WI38 (cell line): ENCODE data around the gene ATP6V1B1.

Experiments
- H3K4me3 ChIP-seq: 2 replicates; pipeline ENCODE4 v1.5.1; 2011; ENCODE audit warnings: low read depth, mild to moderate bottlenecking, control low read depth, low read length
- CTCF ChIP-seq: IDR thresholded peaks from 2 replicates; pipeline ENCODE4 v1.5.1; 2012; ENCODE audit warnings: low read depth, mild to moderate bottlenecking, control low read depth, low read length

The ATP6V1B1 gene

DNA sequence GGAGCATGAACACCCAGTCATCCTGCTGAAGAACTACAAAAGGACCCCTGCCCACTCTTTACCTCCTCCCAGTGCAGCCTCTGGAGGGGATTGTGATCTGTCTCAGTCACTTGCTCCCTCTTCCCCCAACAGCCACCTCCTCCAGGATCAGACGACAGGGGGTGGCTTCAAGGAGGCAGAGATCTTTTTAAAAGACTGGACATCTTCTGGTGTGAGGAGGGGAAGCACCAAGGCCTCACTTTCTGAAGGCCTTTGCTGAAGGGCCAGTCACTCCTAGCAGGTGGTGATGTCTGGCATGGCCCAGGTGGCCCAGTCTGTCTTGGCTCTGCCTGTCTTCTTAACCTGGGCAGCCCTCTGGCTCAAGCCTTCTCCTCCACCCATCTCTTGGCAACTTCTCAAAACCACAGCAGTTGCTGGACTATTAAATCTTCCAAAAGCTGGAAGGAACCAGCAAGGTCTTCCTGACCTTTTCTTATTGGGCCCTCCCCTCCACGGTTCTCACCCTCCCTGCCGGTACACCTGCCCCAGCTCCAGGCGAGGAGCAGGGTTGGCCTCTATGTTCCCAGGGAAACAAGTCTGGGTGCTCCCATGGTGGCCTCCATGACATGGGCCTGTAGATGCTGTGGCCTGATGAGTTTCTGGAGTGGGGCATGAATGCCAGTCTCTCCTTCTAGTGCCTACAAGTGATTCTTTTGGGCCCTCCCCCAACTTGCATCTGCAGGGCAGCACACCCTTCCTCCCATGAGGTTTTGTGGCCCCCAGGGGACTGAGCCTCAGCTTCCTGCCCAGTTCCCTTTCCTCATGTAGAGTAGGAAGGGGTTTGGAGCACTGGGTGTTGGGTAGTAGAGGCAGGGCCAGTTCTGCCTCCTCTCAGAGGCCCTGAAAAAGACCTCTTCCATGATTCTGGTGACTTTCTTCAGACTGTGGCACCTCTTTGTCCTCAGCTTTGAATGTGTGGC is 5.0 kb upstream of the ATP6V1B1 start:
- no peak overlapping the region for H3K4me3 ChIP-seq
- TF ChIP-seq CTCF, result no peak

DNA sequence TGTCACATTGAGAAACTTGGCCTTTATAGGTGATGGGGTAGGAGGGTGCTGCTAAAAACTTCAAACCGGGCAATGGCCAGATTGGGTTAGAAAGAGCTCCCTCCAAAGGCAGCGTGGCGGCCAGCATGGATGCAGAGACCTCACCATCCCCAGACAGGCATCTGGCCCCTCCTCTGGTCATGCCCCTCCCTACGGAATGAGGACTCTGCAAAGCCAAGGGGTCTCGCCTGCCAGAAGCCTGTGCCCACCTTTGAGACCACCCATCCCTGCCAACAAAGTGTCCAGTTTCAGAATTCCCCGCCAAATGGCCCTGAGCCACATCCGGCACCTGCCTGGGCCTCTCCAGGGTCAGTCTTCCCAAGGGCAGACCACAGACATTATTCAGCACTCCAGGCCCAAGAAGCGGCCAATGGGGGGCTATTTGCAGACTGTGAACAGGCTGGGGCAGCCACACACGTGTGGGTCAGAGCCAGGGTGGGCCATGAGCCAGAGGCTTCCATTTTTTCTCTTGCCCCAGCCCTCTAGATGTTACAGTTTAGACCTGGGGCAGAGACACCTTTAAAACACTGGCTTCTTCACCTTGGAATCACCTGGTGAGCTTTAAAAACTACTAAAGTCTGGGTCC is 4.2 kb upstream of the ATP6V1B1 start:
- no peak for TF ChIP-seq CTCF

GRCh38 chr2:70932631-70933230 is 3.0 kb upstream of the ATP6V1B1 start:
- H3K4me3 ChIP-seq, result no peak overlapping the region
- no peak for TF ChIP-seq CTCF

More for the DNA sequence above, 4.2 kb upstream of the ATP6V1B1 start:
- H3K4me3 ChIP-seq, result no peak overlapping the region

GRCh38 chr2:70934981-70935380 is 719 bp upstream of the ATP6V1B1 start:
- TF ChIP-seq CTCF, result no peak
- H3K4me3 ChIP-seq, result no peak overlapping the region

GRCh38 chr2:70936165-70936978 is 672 bp downstream of the ATP6V1B1 start:
- TF ChIP-seq CTCF, result no peak
- H3K4me3 ChIP-seq, result no peak overlapping the region

GRCh38 chr2:70936979-70937811 is 1.5 kb downstream of the ATP6V1B1 start:
- TF ChIP-seq CTCF, result no peak
- no peak overlapping the region for H3K4me3 ChIP-seq
